GM19438 (cell line): ENCODE measurements around the gene HOXC12.

Experiments
- ATAC-seq: cut with Tn5 transposase; IDR thresholded peaks from one replicate; pipeline ENCODE4 v1.9.1; 2021; ENCODE audit warnings: low read depth; ENCODE audit not compliant: unreplicated experiment

HOXC12 gene

DNA sequence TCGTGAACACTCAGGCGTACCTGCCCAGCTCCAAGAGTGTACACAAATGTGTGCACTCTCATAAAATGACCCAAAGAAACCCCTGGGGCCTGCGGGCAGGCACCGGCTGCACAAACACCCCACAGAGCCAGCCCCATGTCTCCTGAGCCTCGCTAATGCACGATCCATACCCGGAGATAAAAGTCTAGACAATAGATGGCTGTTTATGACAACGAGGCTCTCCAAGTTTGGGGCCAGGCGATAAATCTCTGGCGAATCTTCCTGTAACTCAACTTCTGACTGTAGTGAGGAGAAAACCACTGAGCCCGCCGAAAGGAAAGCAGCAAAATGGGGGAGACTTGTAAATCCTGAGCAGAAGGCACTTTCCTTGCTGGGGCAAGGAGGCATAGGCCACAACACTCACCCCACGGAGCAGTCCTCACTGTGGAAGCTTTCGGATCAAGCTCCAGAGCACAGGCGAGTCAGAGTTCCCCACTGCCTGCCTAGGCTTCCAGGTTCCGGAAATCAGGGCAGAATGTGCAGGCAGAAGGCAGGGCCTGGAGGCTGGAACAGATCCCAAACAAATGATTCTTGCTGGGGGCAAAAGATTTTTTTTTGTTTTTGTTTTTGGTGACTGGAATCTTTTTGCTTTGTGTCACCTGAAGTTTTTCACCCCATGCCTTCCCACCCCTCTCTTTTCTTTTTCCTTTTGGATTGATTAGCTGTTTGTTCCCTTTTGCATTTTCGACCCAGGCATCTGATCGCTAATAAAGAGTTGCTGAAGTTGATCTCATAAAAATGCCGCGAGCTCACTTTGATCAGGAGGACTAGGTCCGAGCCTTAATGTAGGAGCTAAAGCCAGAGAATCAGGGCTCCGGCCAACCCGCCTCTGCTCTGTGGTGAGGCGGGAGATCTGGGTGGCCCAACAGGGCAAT, 13.8 kb downstream of the HOXC12 start:
- ATAC-seq, result no peak

DNA sequence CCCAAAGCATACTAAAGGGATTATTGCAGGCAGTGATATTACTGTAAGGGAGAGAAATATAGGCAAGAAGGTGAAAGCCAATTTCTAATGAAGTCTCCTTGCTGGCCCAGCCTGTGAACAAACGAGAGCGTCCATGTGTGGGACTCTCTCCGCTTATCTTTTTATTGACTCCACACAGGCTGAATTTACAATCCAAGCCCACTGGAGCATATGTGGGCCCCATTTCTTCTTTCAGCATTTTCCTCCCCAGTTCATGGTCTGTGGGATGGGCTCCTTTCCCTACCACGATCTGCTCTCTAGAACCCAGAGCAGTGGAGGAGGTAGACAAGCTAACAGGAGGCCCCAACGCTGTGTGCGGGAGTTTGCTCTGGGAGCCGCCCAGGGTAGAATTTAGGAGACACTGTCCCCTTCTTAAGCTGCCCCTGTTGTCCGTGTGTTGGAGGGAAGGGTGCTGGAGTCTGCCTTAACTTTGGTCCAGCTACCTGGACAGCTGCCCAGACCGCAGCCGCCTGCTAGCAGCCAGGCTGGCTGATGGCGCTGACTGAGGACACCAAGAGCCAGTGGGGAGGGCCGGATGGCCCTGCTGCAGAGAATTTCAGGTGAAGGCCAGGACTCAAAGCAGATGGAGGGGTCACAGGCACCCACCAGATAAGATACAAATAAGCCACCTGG, 15.0 kb downstream of the HOXC12 start:
- ATAC-seq, result no peak

DNA sequence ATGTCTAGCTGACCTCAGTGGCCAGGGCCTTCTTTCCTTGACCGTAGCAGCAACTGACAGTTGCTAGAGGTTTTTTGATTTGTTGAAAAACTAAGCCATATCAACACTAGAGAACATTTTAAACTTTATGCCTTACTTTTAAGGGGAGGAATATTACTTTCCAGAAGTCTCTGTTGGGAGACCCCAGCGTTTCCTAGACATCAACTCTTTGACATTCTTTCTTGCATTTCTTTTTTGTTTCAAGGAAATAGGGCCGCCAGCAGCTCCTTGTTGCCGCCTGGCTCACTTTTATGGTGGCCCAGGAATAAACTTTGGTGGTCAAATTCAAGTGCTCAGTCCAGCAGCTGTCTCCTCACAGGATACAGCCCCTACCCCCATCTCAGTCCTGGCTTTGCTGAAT, 15.7 kb downstream of the HOXC12 start:
- no peak for ATAC-seq

DNA sequence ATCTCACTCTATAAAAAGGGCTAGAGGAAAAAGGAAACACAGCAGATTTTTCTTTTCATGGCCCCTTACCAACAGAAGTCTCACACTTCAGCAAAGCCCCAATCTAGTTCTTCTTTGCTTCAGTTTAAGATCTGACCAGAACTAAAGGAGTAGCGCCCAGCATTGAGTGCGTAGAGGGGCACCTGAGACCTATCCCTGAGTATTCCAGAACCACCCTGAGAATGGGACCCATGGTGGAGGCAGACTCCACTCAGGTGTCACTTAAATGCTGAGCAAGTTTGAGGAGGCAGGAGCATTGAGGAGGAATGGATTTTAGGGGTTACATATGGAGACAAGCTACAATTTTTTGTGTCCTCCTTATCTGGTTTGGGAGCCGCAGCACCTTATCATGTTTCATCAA, 16.4 kb downstream of the HOXC12 start:
- no peak for ATAC-seq

GRCh38 chr12:53971686-53972085, 17.0 kb downstream of the HOXC12 start:
- ATAC-seq, result no peak

DNA sequence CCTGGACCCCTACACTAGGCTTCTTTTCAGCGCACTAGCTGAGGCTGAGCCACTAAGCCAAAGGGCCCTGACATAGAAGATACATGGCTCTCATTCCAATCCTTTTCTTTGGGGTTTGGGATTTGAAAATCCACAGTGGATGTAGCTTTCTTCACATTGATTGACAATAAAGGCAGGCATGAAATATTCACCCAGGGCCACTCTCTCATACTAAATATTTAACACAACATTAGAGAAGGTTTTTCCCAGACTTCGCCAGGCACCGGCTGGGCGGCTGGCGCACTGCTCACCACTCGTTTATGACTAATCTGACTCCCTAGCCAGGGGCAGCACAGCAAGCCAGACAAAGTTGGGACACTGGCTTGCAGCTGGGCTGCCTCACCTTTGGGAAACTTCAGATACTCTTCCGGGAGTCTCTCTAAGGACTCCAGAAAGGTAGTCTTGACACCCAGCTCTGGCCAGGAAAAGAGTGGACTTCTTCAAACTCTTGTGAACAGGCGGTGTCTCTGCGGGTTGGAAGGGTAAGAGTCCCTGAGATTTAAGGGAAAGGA, 17.5 kb downstream of the HOXC12 start:
- ATAC-seq, result no peak

DNA sequence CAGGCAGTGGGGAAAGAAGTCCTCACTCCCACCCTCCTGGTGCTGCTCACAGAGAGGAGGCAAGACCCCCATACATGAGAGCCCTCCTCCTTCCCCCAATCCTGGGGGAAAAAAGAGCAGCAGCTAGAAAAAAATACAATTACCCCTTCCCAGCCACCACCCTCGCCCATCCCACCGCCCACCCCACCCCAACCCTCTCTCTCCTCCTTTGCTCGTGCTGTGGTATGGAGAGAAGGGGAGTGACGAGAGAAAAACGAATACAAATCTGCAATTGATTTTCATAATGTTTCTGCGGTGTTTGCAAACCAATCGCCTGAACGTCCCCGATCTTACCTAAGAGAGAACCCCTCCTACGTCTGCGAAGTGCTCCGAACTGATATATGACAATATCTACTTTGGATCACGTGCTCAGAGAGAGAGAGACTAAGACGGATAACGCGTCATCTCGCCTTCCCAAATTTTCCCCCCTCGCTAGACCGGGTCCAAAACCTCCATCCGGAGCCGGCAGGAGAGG, 18.1 kb downstream of the HOXC12 start, which contains the start of gene HOXC11:
Gene HOXC11 (plus strand): TSS at position 405 of the 514 bp plus-strand sequence. CDS start 116 bp downstream, outside the sequence.
- no peak for ATAC-seq

DNA sequence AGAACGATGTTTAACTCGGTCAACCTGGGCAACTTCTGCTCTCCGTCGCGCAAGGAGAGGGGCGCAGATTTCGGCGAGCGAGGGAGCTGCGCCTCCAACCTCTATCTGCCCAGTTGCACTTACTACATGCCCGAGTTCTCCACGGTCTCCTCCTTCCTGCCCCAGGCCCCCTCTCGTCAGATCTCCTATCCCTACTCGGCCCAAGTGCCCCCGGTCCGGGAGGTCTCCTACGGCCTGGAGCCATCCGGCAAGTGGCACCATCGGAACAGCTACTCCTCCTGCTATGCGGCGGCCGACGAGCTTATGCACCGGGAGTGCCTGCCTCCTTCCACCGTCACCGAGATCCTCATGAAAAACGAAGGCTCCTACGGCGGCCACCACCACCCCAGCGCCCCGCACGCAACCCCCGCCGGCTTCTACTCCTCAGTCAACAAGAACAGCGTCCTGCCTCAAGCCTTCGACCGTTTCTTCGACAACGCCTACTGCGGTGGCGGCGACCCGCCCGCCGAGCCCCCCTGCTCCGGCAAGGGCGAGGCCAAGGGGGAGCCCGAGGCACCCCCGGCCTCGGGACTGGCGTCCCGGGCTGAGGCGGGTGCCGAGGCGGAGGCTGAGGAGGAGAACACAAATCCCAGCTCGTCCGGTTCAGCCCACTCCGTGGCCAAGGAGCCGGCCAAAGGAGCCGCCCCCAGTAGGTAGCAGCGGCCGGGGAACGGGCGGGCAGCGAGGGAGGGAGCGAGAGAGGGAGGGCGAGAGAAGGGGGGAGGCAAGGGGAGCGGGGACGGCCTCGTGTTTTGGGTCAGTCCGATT, 18.7 kb downstream of the HOXC12 start:
- ATAC-seq, result no peak

DNA sequence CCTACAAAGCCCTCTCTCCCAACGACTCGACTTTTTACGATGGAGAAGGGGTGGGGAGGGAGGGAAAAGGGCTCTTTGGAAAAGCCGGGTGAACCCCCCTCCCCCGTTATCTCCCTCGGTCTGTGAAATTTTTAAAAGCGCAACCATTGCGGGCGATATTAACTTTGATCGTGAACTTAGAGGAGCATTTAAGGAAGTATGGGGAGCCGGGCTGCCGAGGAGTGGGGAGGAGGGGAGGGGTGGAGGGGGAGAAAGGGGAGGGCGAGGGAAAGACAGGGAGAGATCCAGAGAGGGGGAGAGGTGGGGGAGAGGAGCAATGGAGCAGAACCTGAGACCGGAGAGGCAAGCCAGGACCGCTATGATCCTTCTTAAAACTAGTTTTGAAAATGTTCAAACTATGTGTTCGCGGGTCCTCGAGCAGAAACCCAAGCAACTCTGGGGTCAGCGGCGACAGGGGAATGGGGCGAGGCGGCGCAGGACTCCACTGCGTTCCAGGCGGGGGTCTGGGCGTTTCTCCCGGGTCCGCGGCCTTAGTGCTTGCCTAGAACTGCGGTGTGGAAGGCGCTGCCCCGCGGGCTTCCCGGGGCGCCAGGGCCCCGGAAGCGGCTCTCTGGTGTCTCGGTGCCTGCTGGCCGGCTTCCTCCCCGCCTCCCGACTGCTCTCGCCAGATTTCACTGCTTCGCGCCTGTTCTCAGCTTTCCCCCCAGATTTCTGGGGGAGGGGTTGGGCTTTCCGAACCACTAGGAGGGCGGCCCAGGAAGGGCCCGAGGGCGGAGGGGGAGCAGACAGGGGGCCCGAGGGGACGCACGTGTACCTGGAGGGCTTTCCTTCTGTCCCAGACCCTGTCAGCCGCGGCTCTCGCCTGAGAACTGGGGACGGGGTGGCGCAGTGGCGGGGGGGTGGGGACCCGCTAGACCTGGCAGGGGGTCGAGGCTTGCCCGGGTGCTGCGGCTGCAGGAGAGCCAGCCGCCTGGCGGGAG, 19.7 kb downstream of the HOXC12 start, which contains the start of gene HOTAIR:
Gene HOTAIR (minus strand): TSS at position 871 of the 980 bp plus-strand sequence.
- no peak for ATAC-seq

DNA sequence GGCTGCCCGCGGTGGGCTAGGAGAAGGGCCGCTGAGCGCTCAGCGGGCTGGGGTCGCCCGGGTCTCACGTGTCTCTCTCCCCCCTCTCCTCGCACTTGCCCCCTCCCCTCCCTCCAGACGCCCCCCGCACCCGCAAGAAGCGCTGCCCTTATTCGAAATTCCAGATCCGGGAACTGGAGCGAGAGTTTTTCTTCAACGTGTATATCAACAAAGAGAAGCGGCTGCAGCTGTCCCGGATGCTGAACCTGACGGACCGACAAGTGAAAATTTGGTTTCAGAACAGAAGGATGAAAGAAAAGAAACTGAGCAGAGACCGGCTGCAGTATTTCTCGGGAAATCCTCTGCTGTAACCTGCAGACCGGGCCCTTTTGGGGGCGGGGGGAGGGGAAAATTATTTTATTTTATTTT, 20.4 kb downstream of the HOXC12 start:
- no peak for ATAC-seq

DNA sequence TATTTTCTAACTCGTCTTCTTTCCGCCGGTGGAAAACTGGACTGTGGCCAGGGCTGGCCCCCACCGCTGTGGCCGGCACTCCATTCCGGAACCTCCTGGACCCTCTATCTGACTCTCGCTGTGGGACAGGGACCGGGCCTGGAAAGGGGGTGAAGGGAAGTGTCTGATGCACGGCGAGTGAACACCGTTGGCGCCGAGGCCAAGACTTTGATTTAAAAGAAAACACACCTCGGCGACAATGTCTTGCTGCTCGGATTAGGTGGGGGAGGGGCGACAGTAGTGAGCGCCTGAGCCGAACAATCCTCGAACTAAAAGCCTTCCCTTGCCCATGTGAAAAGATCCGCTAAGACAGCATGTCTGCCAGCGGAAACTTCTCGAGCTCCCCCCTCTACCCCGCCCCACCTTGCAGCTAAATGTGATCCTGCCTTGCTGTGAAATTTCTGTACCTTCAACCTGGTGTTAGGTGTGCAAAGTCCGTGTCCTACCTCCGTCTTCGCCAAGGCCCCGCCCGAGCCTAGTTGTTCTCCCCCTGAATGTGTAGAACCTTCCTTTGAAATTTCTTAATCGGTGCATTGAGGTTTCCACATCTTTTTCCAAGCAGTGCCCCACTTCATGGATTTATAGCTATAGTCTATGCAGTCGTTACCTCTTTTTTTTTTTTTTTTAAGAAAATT, 20.9 kb downstream of the HOXC12 start:
- ATAC-seq, result no peak

- ATAC-seq, result no peak
These were observed 21.6 kb downstream of the HOXC12 start for GRCh38 chr12:53976172-53976822.

DNA sequence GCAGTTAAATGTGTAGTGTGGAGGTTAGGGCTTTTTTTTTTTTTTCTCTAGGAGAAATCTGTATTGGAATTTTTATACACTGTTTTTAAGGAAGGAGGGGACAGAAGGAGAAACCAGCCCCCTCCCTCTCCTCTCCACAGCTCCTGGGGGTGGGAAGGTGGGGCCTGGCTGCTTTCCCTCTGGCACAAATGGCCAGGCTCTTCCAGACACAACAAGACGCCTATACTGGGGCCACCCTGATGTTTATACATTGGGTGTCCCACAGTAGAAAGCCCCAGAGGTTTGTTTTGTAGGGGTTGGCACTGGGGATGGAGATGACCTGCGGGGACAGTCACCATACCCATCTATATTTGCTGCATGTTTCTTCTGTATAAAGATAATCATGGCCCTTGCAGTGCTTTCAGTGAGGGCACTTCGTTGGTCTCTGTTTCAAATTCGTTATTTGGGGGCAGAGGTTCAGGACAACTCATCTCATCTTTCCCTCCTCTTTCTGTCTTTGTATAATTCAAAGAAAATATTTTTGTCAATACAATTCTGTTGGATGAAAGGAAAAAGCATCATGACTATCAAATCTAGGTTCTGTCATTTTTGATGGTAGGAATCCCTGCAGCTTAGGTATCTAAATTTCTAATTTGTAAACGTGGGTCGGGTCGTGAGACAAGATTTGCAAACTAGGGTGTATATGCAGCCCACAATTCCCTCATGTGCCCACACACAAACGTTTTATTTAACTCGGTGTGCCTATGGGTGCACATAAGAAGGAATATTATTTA, 22.3 kb downstream of the HOXC12 start:
- ATAC-seq, result no peak

DNA sequence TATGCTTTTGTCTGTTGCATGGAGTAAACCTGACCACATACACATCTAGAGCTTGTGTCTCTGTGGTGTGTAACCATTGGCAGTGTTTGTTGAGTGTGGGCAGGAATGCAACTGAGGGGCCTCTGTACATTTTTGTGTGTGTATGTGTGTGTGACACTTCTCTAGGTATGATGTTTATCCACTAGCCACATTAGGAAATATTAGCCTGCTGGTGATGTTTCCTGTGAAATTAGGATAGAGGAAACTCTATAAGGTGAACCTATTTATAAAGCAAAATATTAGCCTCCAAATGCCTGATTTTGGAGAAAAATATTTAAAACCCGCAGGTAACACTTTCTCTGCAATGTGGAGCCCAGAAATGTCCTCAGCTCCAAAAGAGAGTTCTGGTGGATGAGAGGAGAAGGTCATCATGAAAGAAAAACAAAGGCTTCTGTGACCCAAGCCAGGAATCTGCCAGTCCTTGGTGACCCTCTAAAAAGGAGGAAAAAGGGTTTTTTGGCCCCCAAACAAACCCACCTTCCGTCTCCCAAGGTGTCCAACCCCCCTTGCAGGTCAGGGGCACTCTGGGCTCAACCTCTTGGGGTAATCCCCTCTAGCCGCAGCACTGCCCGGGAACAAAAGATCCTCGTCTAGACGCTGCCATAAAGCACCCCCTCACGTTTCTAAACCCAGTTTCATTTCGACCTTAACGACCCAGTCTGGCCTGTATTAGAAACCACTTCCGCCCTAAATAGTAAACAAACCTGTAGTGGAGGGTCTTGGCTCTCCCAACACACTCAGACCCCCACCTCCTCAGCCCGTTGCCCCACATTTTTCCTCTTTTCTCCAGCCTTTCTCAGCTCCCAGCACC, 23.1 kb downstream of the HOXC12 start:
- no peak for ATAC-seq

GRCh38 chr12:53978477-53979356, 24.0 kb downstream of the HOXC12 start:
- no peak for ATAC-seq
